Left ventricle myocardium inferior (tissue), 1 donor: ENCODE measurements around the gene MRPL54. TPM values are rescaled to one million over a fixed set of nuclear protein-coding genes. Genes with fewer than 3 reads are reported as not detected.

Experiments
- DNase-seq: peaks from one replicate; pipeline ENCODE4 v3.0.0-alpha.2; 2020
- H3K27ac ChIP-seq: fragments of 200-600 bp; replicated peaks from 2 replicates; pipeline ENCODE4 v1.8.0; 2021
- H3K27me3 ChIP-seq: fragments of 200-600 bp; 2 replicates; pipeline ENCODE4 v1.8.0; 2021; ENCODE audit warnings: low read depth
- H3K36me3 ChIP-seq: fragments of 200-600 bp; 2 replicates; pipeline ENCODE4 v1.8.0; 2021
- H3K4me1 ChIP-seq: fragments of 200-600 bp; 2 replicates; pipeline ENCODE4 v1.8.0; 2021
- H3K4me3 ChIP-seq: fragments of 200-600 bp; 2 replicates; pipeline ENCODE4 v1.8.0; 2021; ENCODE audit warnings: mild to moderate bottlenecking, moderate library complexity
- H3K9me3 ChIP-seq: fragments of 200-600 bp; replicated peaks from 2 replicates; pipeline ENCODE4 v1.8.0; 2021
- CTCF ChIP-seq: fragments of 200-600 bp; IDR thresholded peaks from 2 replicates; pipeline ENCODE4 v1.8.0; 2021; ENCODE audit warnings: antibody characterized with exemption, mild to moderate bottlenecking, borderline replicate concordance
- intact Hi-C: fragments of 100-400 bp; cut with micrococcal nuclease; formaldehyde crosslinking; loops from one replicate; pipeline ENCODE4 v1.11.0; 2022
- total RNA-seq: library from RNA; stranded (reverse); fragmentation: NEBNext Ultra II Directional; extraction: Animal tissue kit (Norgen Biotek cat#: 25700); gene quantifications from one replicate; pipeline ENCODE4 v1.2.1, GENCODE V29; 2021
- donor health status: DM: no; HTN: yes; CAD: no; lungs with severe emphysema.

MRPL54 gene
- total RNA-seq, 1 donor from 2014 or later: 64.1 TPM

- no peaks in the 10 kb centered on the region for H3K9me3 ChIP-seq
- intact Hi-C loops: no loop called here
- H3K4me1 ChIP-seq: no peaks in the 10 kb centered on the region
- no peak for DNase-seq
- TF ChIP-seq CTCF: no peak
- H3K4me3 ChIP-seq: no peak within 1 kb of the TSS
- peaks cover 19% of the 10 kb centered on the region for H3K36me3 ChIP-seq
- no peaks in the 10 kb centered on the region for H3K27me3 ChIP-seq
- no peak within 1 kb of the TSS for H3K27ac ChIP-seq
Measured at GRCh38 chr19:3771906-3772455, 9.5 kb downstream of the MRPL54 start, which contains the start of gene RAX2. RAX2 (minus strand) TSS chr19:3772228; CDS start chr19:3771742, 486 bp downstream.

- intact Hi-C loops: no loop called here
Measured at GRCh38 chr19:3773814-3774515, 11.5 kb downstream of the MRPL54 start.

DNA sequence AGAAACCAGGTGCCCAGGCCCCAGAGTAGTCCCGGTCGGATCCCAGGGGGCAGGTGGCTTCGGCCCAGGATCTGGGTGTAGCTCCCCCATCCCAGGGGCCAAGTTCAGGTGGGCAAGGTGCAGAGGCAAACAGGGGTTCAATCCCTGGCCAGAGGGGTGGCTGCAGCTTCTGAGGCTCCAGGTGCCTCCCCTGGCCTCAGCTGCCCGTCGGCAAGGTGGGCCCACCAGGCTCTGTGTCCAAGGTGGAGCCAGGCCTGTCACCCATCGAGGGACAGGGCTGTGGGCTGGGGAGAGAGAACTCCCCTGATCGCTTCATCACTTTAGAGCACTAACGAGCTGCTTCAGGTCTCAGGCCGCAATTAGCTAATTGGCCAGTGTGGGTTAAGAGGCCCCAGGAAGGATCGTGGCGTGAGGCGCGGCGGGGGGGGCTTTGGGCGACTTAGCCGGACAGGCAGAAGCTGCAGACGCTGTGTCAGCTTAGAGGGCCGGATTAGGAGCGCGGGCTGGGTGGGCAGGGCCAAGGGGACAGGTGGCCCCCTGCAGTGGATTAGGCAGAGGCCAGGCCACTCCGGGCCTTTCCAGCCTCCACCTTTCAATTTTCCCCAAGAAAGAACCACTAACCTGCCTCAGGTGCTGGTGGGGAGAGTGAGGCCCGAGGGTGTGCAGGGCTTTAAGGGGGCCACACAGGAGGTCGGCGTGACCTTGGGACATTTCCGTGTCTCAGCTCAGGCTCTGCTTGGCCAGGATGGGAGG lies 12.3 kb downstream of the MRPL54 start:
- intact Hi-C loops: no loop called here
- Histone ChIP-seq H3K36me3 (no peaks in the 10 kb centered on the region), H3K27me3 (peaks cover 5% of the 10 kb centered on the region), H3K4me1 (no peaks in the 10 kb centered on the region), H3K9me3 (no peaks in the 10 kb centered on the region), H3K4me3 (no peak overlapping the region), H3K27ac (no peak overlapping the region)
- no peak for DNase-seq
- no peak for TF ChIP-seq CTCF

More at GRCh38 chr19:3773814-3774515, 11.5 kb downstream of the MRPL54 start:
- H3K9me3 ChIP-seq: no peaks in the 10 kb centered on the region
- H3K4me3 ChIP-seq: no peak overlapping the region
- no peak for DNase-seq
- TF ChIP-seq CTCF: no peak
- peaks cover 3% of the 10 kb centered on the region for H3K27me3 ChIP-seq
- H3K27ac ChIP-seq: no peak overlapping the region
- H3K4me1 ChIP-seq: no peaks in the 10 kb centered on the region
- H3K36me3 ChIP-seq: no peaks in the 10 kb centered on the region

- Histone ChIP-seq H3K4me3 (no peak overlapping the region), H3K27me3 (peaks cover 5% of the 10 kb centered on the region), H3K9me3 (no peaks in the 10 kb centered on the region), H3K4me1 (no peaks in the 10 kb centered on the region), H3K36me3 (no peaks in the 10 kb centered on the region), H3K27ac (no peak overlapping the region)
- no peak for DNase-seq
- no peak for TF ChIP-seq CTCF
- intact Hi-C loops: no loop called here
Measured at GRCh38 chr19:3775374-3775711, 12.9 kb downstream of the MRPL54 start.

DNA sequence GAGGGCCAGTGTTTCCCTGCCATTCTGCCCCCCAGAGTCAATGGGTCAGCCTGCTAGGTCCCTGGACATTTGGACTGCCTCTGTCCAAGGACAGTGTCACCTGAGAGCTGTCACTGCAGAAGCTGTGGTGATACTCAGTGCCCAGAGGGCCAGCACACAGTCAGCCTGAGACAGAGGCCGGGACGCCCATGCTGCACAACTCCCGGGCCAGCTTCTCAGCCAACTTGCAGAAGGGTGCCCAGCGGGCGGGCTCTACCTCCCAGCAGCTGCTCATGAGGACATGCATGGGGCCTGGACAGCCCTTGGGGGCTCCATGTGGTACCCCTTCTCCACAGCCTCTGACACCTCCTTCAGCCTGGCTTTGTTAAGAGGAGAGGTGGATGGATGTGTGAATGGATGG lies 13.3 kb downstream of the MRPL54 start:
- H3K36me3 ChIP-seq: no peaks in the 10 kb centered on the region
- H3K4me3 ChIP-seq: no peak overlapping the region
- intact Hi-C loops: no loop called here
- H3K4me1 ChIP-seq: no peaks in the 10 kb centered on the region
- peaks cover 4% of the 10 kb centered on the region for H3K9me3 ChIP-seq
- peaks cover 5% of the 10 kb centered on the region for H3K27me3 ChIP-seq
- no peak for TF ChIP-seq CTCF
- DNase-seq: no peak
- H3K27ac ChIP-seq: no peak overlapping the region
